Measurements from ENCODE around the gene PKN3.
"Not testable (repeated sequence)": the region's sequence is repeated elsewhere in the genome, so short reads cannot be mapped to it uniquely, and the experiment has no call there.

Gene PKN3

GRCh38 chr9:128696923-128697707, 5.2 kb upstream of the PKN3 start:
- no peak for DNase-seq (ENCODE audit: low read depth)
- Histone ChIP-seq H3K27me3 (replicated peaks; ENCODE audit: control insufficient read depth, insufficient read depth, low read length) (no peaks in the 10 kb centered on the region), H3K36me3 (ENCODE audit: control insufficient read depth, insufficient read depth, low read length, severe bottlenecking) (peaks cover 46% of the 10 kb centered on the region), H3K9me3 (ENCODE audit: control insufficient read depth, low read length) (no peaks in the 10 kb centered on the region), H3K4me1 (ENCODE audit: control insufficient read depth, insufficient read depth, low read length) (peaks cover 4% of the 10 kb centered on the region), H3K4me3 (ENCODE audit: low read length) (no peak overlapping the region), H3K9ac (ENCODE audit: low read length) (no peak overlapping the region)

- H3K9me3 ChIP-seq (ENCODE audit: control insufficient read depth, low read length); H3K4me3 ChIP-seq (ENCODE audit: low read length); H3K27me3 ChIP-seq (replicated peaks; ENCODE audit: control insufficient read depth, insufficient read depth, low read length); DNase-seq (ENCODE audit: low read depth); H3K9ac ChIP-seq (ENCODE audit: low read length); H3K4me1 ChIP-seq (ENCODE audit: control insufficient read depth, insufficient read depth, low read length): not testable (repeated sequence)
- H3K36me3 ChIP-seq (ENCODE audit: control insufficient read depth, insufficient read depth, low read length, severe bottlenecking), result peaks cover 25% of the 10 kb centered on the region
These were observed 3.1 kb upstream of the PKN3 start for GRCh38 chr9:128699096-128699795.

GRCh38 chr9:128701227-128701854, 962 bp upstream of the PKN3 start:
- Histone ChIP-seq H3K4me3 (ENCODE audit: low read length) (no peak overlapping the region), H3K27me3 (replicated peaks; ENCODE audit: control insufficient read depth, insufficient read depth, low read length) (no peaks in the 10 kb centered on the region), H3K4me1 (ENCODE audit: control insufficient read depth, insufficient read depth, low read length) (peaks cover 4% of the 10 kb centered on the region), H3K9ac (ENCODE audit: low read length) (no peak overlapping the region), H3K9me3 (ENCODE audit: control insufficient read depth, low read length) (no peaks in the 10 kb centered on the region), H3K36me3 (ENCODE audit: control insufficient read depth, insufficient read depth, low read length, severe bottlenecking) (peaks cover 9% of the 10 kb centered on the region)
- no peak for DNase-seq (ENCODE audit: low read depth)

GRCh38 chr9:128702949-128703615, 779 bp downstream of the PKN3 start:
- no peaks in the 10 kb centered on the region for H3K36me3 ChIP-seq (ENCODE audit: control insufficient read depth, insufficient read depth, low read length, severe bottlenecking)
- peak overlapping the region; percentile 62 for H3K9ac ChIP-seq (ENCODE audit: low read length)
- peak; percentile 34 for DNase-seq (ENCODE audit: low read depth)
- H3K27me3 ChIP-seq (replicated peaks; ENCODE audit: control insufficient read depth, insufficient read depth, low read length), result no peaks in the 10 kb centered on the region
- H3K4me1 ChIP-seq (ENCODE audit: control insufficient read depth, insufficient read depth, low read length), result no peaks in the 10 kb centered on the region
- H3K4me3 ChIP-seq (ENCODE audit: low read length), result peak overlapping the region; percentile 78
- H3K9me3 ChIP-seq (ENCODE audit: control insufficient read depth, low read length), result no peaks in the 10 kb centered on the region

- Histone ChIP-seq H3K27me3 (replicated peaks; ENCODE audit: control insufficient read depth, insufficient read depth, low read length) (no peaks in the 10 kb centered on the region), H3K9me3 (ENCODE audit: control insufficient read depth, low read length) (no peaks in the 10 kb centered on the region), H3K36me3 (ENCODE audit: control insufficient read depth, insufficient read depth, low read length, severe bottlenecking) (no peaks in the 10 kb centered on the region), H3K9ac (ENCODE audit: low read length) (no peak overlapping the region), H3K4me3 (ENCODE audit: low read length) (no peak overlapping the region), H3K4me1 (ENCODE audit: control insufficient read depth, insufficient read depth, low read length) (no peaks in the 10 kb centered on the region)
- DNase-seq (ENCODE audit: low read depth), result no peak
These were observed 1.5 kb downstream of the PKN3 start for GRCh38 chr9:128703616-128704355.

GRCh38 chr9:128704356-128704670, 2.0 kb downstream of the PKN3 start:
- no peaks in the 10 kb centered on the region for H3K27me3 ChIP-seq (replicated peaks; ENCODE audit: control insufficient read depth, insufficient read depth, low read length)
- H3K9me3 ChIP-seq (ENCODE audit: control insufficient read depth, low read length), result no peaks in the 10 kb centered on the region
- H3K4me3 ChIP-seq (ENCODE audit: low read length), result no peak overlapping the region
- H3K9ac ChIP-seq (ENCODE audit: low read length), result no peak overlapping the region
- no peaks in the 10 kb centered on the region for H3K4me1 ChIP-seq (ENCODE audit: control insufficient read depth, insufficient read depth, low read length)
- no peak for DNase-seq (ENCODE audit: low read depth)
- no peaks in the 10 kb centered on the region for H3K36me3 ChIP-seq (ENCODE audit: control insufficient read depth, insufficient read depth, low read length, severe bottlenecking)

GRCh38 chr9:128705051-128705965, 3.0 kb downstream of the PKN3 start:
- Histone ChIP-seq H3K9ac (ENCODE audit: low read length) (no peak overlapping the region), H3K27me3 (replicated peaks; ENCODE audit: control insufficient read depth, insufficient read depth, low read length) (no peaks in the 10 kb centered on the region), H3K4me3 (ENCODE audit: low read length) (no peak overlapping the region), H3K4me1 (ENCODE audit: control insufficient read depth, insufficient read depth, low read length) (no peaks in the 10 kb centered on the region), H3K9me3 (ENCODE audit: control insufficient read depth, low read length) (no peaks in the 10 kb centered on the region), H3K36me3 (ENCODE audit: control insufficient read depth, insufficient read depth, low read length, severe bottlenecking) (no peaks in the 10 kb centered on the region)
- DNase-seq (ENCODE audit: low read depth), result no peak

- no peak overlapping the region for H3K4me3 ChIP-seq (ENCODE audit: low read length)
- H3K9ac ChIP-seq (ENCODE audit: low read length), result no peak overlapping the region
- no peaks in the 10 kb centered on the region for H3K36me3 ChIP-seq (ENCODE audit: control insufficient read depth, insufficient read depth, low read length, severe bottlenecking)
- H3K27me3 ChIP-seq (replicated peaks; ENCODE audit: control insufficient read depth, insufficient read depth, low read length), result no peaks in the 10 kb centered on the region
- H3K4me1 ChIP-seq (ENCODE audit: control insufficient read depth, insufficient read depth, low read length), result no peaks in the 10 kb centered on the region
- no peaks in the 10 kb centered on the region for H3K9me3 ChIP-seq (ENCODE audit: control insufficient read depth, low read length)
- DNase-seq (ENCODE audit: low read depth), result no peak
These were observed 3.7 kb downstream of the PKN3 start for GRCh38 chr9:128706045-128706444.

- Histone ChIP-seq H3K4me3 (ENCODE audit: low read length) (no peak overlapping the region), H3K36me3 (ENCODE audit: control insufficient read depth, insufficient read depth, low read length, severe bottlenecking) (no peaks in the 10 kb centered on the region), H3K4me1 (ENCODE audit: control insufficient read depth, insufficient read depth, low read length) (no peaks in the 10 kb centered on the region), H3K9me3 (ENCODE audit: control insufficient read depth, low read length) (no peaks in the 10 kb centered on the region), H3K27me3 (replicated peaks; ENCODE audit: control insufficient read depth, insufficient read depth, low read length) (no peaks in the 10 kb centered on the region), H3K9ac (ENCODE audit: low read length) (no peak overlapping the region)
- DNase-seq (ENCODE audit: low read depth), result no peak
These were observed 4.5 kb downstream of the PKN3 start for GRCh38 chr9:128706671-128707381.

- Histone ChIP-seq H3K9me3 (ENCODE audit: control insufficient read depth, low read length) (no peaks in the 10 kb centered on the region), H3K4me1 (ENCODE audit: control insufficient read depth, insufficient read depth, low read length) (no peaks in the 10 kb centered on the region), H3K36me3 (ENCODE audit: control insufficient read depth, insufficient read depth, low read length, severe bottlenecking) (no peaks in the 10 kb centered on the region), H3K4me3 (ENCODE audit: low read length) (no peak overlapping the region), H3K9ac (ENCODE audit: low read length) (no peak overlapping the region), H3K27me3 (replicated peaks; ENCODE audit: control insufficient read depth, insufficient read depth, low read length) (no peaks in the 10 kb centered on the region)
- no peak for DNase-seq (ENCODE audit: low read depth)
These were observed 5.1 kb downstream of the PKN3 start for GRCh38 chr9:128707446-128707845.

Measured in adipocyte (in vitro differentiated cells).